H9 (cell line): ENCODE results near the gene DSG2. TPM values are rescaled to one million over a fixed set of nuclear protein-coding genes. Genes with fewer than 3 reads are reported as not detected.
"Not testable (repeated sequence)": the region's sequence is repeated elsewhere in the genome, so short reads cannot be mapped to it uniquely, and the experiment has no call there.

ENCODE experiments used
- DNase-seq: peaks from one replicate; pipeline ENCODE4 v3.0.0-alpha.2; 2017
- H2AFZ ChIP-seq: one replicate; pipeline ENCODE4 v1.6.1; 2013; ENCODE audit warnings: mild to moderate bottlenecking, low read length, control low read depth, moderate library complexity
- H2AK5ac ChIP-seq: 2 replicates; pipeline ENCODE4 v1.6.1; 2013; ENCODE audit warnings: low read length, control low read depth, mixed read lengths; ENCODE audit not compliant: insufficient read length
- H2BK120ac ChIP-seq: one replicate; pipeline ENCODE4 v1.6.1; 2013; ENCODE audit warnings: low read depth, mild to moderate bottlenecking, low read length, control low read depth, inconsistent platforms; ENCODE audit not compliant: poor library complexity, severe bottlenecking
- H2BK12ac ChIP-seq: 2 replicates; pipeline ENCODE4 v1.6.1; 2013; ENCODE audit warnings: low read length, control low read depth, mixed read lengths, low read depth; ENCODE audit not compliant: insufficient read length
- H2BK15ac ChIP-seq: 2 replicates; pipeline ENCODE4 v1.6.1; 2013; ENCODE audit warnings: low read depth, low read length, control low read depth
- H2BK20ac ChIP-seq: one replicate; pipeline ENCODE4 v1.6.1; 2013; ENCODE audit warnings: low read depth, mild to moderate bottlenecking, low read length, control low read depth, inconsistent platforms; ENCODE audit not compliant: poor library complexity, severe bottlenecking
- H2BK5ac ChIP-seq: 2 replicates; pipeline ENCODE4 v1.6.1; 2013; ENCODE audit warnings: low read length, control low read depth, mixed read lengths; ENCODE audit not compliant: insufficient read length
- H3K14ac ChIP-seq: 2 replicates; pipeline ENCODE4 v1.6.1; 2013; ENCODE audit warnings: low read length, control low read depth; ENCODE audit not compliant: insufficient read depth
- H3K18ac ChIP-seq: 2 replicates; pipeline ENCODE4 v1.6.1; 2013; ENCODE audit warnings: low read depth, mild to moderate bottlenecking, mixed read lengths, low read length, control low read depth; ENCODE audit not compliant: insufficient read length
- H3K23ac ChIP-seq: 2 replicates; pipeline ENCODE4 v1.6.1; 2013; ENCODE audit warnings: low read length, control low read depth, mixed read lengths, low read depth; ENCODE audit not compliant: insufficient read length
- H3K23me2 ChIP-seq: 2 replicates; pipeline ENCODE4 v1.6.1; 2013; ENCODE audit warnings: low read depth, mild to moderate bottlenecking, mixed read lengths, low read length, control low read depth; ENCODE audit not compliant: insufficient read length, poor library complexity, severe bottlenecking
- H3K27ac ChIP-seq: 2 replicates; pipeline ENCODE4 v1.5.1; 2013; ENCODE audit warnings: low read length, control low read depth, mixed read lengths, low read depth; ENCODE audit not compliant: insufficient read length
- H3K27me3 ChIP-seq: 2 replicates; pipeline ENCODE4 v1.6.1; 2013; ENCODE audit warnings: low read length, control low read depth, inconsistent platforms; ENCODE audit not compliant: insufficient read depth
- H3K4ac ChIP-seq: 2 replicates; pipeline ENCODE4 v1.6.1; 2013; ENCODE audit warnings: low read depth, mild to moderate bottlenecking, control low read depth, inconsistent platforms, low read length, moderate library complexity
- H3K4me1 ChIP-seq: 2 replicates; pipeline ENCODE4 v1.6.1; 2013; ENCODE audit warnings: low read length, control low read depth, inconsistent platforms; ENCODE audit not compliant: insufficient read depth
- H3K4me2 ChIP-seq: 2 replicates; pipeline ENCODE4 v1.6.1; 2013; ENCODE audit warnings: low read length, control low read depth, mixed read lengths; ENCODE audit not compliant: insufficient read length, insufficient read depth
- H3K56ac ChIP-seq: 2 replicates; pipeline ENCODE4 v1.6.1; 2013; ENCODE audit warnings: low read depth, mild to moderate bottlenecking, mixed read lengths, low read length, control low read depth; ENCODE audit not compliant: insufficient read length
- H3K79me1 ChIP-seq: 2 replicates; pipeline ENCODE4 v1.6.1; 2013; ENCODE audit warnings: low read depth, mild to moderate bottlenecking, moderate library complexity, low read length, control low read depth, inconsistent platforms; ENCODE audit not compliant: insufficient read depth, poor library complexity, severe bottlenecking
- H3K79me2 ChIP-seq: 2 replicates; pipeline ENCODE4 v1.6.1; 2013; ENCODE audit warnings: low read length, control low read depth, inconsistent platforms; ENCODE audit not compliant: insufficient read depth
- H3K9ac ChIP-seq: 2 replicates; pipeline ENCODE4 v1.6.1; 2013; ENCODE audit warnings: low read length, control low read depth, mixed read lengths; ENCODE audit not compliant: insufficient read length; ENCODE audit errors: extremely low read depth
- H3K9me3 ChIP-seq: one replicate; pipeline ENCODE4 v1.6.1; 2013; ENCODE audit warnings: low read depth, low read length, inconsistent platforms; ENCODE audit not compliant: control insufficient read depth
- H3T11ph ChIP-seq: one replicate; pipeline ENCODE4 v1.6.1; 2013; ENCODE audit warnings: mild to moderate bottlenecking, low read length, control low read depth, inconsistent platforms
- H4K20me1 ChIP-seq: one replicate; pipeline ENCODE4 v1.6.1; 2013; ENCODE audit not compliant: control insufficient read depth, insufficient read length, insufficient read depth
- H4K5ac ChIP-seq: 2 replicates; pipeline ENCODE4 v1.6.1; 2013; ENCODE audit warnings: low read depth, mild to moderate bottlenecking, mixed read lengths, low read length, control low read depth; ENCODE audit not compliant: insufficient read length
- H4K8ac ChIP-seq: replicated peaks from 2 replicates; pipeline ENCODE4 v1.6.1; 2013; ENCODE audit warnings: low read length, control low read depth, mixed read lengths, low read depth; ENCODE audit not compliant: insufficient read length
- H4K91ac ChIP-seq: 2 replicates; pipeline ENCODE4 v1.6.1; 2013; ENCODE audit warnings: low read depth, mild to moderate bottlenecking, moderate library complexity, mixed read lengths, low read length, control low read depth; ENCODE audit not compliant: insufficient read length
- H3K27ac Mint-ChIP-seq, 3 experiments: 2 replicates in 2 of 3; 3 replicates in 1 of 3; pipeline ENCODE4 v1.8.0; 2020 to 2021; ENCODE audit warnings: mixed read lengths in 3 of 3, mild to moderate bottlenecking in 1 of 3, moderate library complexity in 1 of 3
- H3K27me3 Mint-ChIP-seq: 2 replicates; pipeline ENCODE4 v1.8.0; 2021; ENCODE audit warnings: low read depth, mild to moderate bottlenecking, moderate library complexity, mixed read lengths
- H3K36me3 Mint-ChIP-seq, 3 experiments: 2 replicates in 2 of 3; 3 replicates in 1 of 3; pipeline ENCODE4 v1.8.0; 2020 to 2021; ENCODE audit warnings: low read depth in 3 of 3, mixed read lengths in 3 of 3; ENCODE audit not compliant: insufficient read depth in 1 of 3
- H3K4me1 Mint-ChIP-seq, 2 experiments: 2 replicates each; pipeline ENCODE4 v1.8.0; 2020; ENCODE audit warnings: mixed read lengths in 2 of 2
- H3K4me3 Mint-ChIP-seq, 2 experiments: 2 replicates in 1 of 2; 3 replicates in 1 of 2; pipeline ENCODE4 v1.8.0; 2020 to 2021; ENCODE audit warnings: mild to moderate bottlenecking in 2 of 2, mixed read lengths in 2 of 2, moderate library complexity in 1 of 2
- H3K9me3 Mint-ChIP-seq, 2 experiments: 2 replicates in 1 of 2; 3 replicates in 1 of 2; pipeline ENCODE4 v1.8.0; 2020; ENCODE audit warnings: mild to moderate bottlenecking in 2 of 2, mixed read lengths in 2 of 2, moderate library complexity in 1 of 2
- WGBS: extraction: QIAGEN DNeasy Blood & Tissue Kit; methylation state at CpG from one replicate; pipeline ENCODE4 v1.1.7; 2013; ENCODE audit warnings: missing lambda C conversion rate, low lambda C conversion rate, mixed read lengths; ENCODE audit not compliant: insufficient read length; ENCODE audit errors: extremely low coverage; 5-methylcytosine and 5-hydroxymethylcytosine counted together
- total RNA-seq: library from RNA; stranded (reverse); gene quantifications from 2 replicates; pipeline ENCODE4 v1.2.1, GENCODE V29; 2021
- TF ChIP-seq, protein P1 (sequence below): fragments of 200-600 bp; sonication (generic); conservative IDR thresholded peaks from 3 replicates; pipeline ENCODE4 v1.8.0; 2021; ENCODE audit warnings: antibody characterized with exemption, mild to moderate bottlenecking

The DSG2 gene
- total RNA-seq, 1 experiment from 2014 or later: 107 TPM

GRCh38 chr18:31493941-31494340 is 4.0 kb upstream of the DSG2 start:
- Histone ChIP-seq H3K4me1 (no peaks in the 10 kb centered on the region), H2BK120ac (no peak overlapping the region), H3K56ac (no peak overlapping the region), H2BK12ac (no peak overlapping the region), H4K8ac (no peak overlapping the region), H2BK20ac (no peak overlapping the region), H4K5ac (no peak overlapping the region), H3K23ac (no peak overlapping the region), H3K14ac (no peak overlapping the region), H3K4me2 (no peak overlapping the region), H3K9ac (no peak overlapping the region), H3K27me3 (no peaks in the 10 kb centered on the region), H2AFZ (no peak overlapping the region), H4K91ac (no peak overlapping the region), H3K23me2 (peaks cover 4% of the 10 kb centered on the region), H3K79me1 (no peaks in the 10 kb centered on the region), H2AK5ac (no peak overlapping the region), H3K9me3 (no peaks in the 10 kb centered on the region), H2BK5ac (no peak overlapping the region), H3K27ac (no peak overlapping the region), H3K79me2 (no peaks in the 10 kb centered on the region; the same call in 1 of the 2 replicates), H3K18ac (no peak overlapping the region), H4K20me1 (no peaks in the 10 kb centered on the region), H3T11ph (no peak overlapping the region), H2BK15ac (no peak overlapping the region), H3K4ac (no peak overlapping the region)
- Mint-ChIP-seq H3K27ac (no peak overlapping the region), H3K4me1 (peaks cover 9 to 10% of the 10 kb centered on the region in 2 experiments), H3K9me3 (peaks cover 0 to 1% of the 10 kb centered on the region in 2 experiments; a peak in 1 of 5 replicates), H3K36me3 (no peaks in the 10 kb centered on the region; a peak in 1 of 7 replicates), H3K4me3 (no peak overlapping the region), H3K27me3 (peaks cover 3% of the 10 kb centered on the region)
- no peak for DNase-seq
- TF ChIP-seq, protein P1, sequence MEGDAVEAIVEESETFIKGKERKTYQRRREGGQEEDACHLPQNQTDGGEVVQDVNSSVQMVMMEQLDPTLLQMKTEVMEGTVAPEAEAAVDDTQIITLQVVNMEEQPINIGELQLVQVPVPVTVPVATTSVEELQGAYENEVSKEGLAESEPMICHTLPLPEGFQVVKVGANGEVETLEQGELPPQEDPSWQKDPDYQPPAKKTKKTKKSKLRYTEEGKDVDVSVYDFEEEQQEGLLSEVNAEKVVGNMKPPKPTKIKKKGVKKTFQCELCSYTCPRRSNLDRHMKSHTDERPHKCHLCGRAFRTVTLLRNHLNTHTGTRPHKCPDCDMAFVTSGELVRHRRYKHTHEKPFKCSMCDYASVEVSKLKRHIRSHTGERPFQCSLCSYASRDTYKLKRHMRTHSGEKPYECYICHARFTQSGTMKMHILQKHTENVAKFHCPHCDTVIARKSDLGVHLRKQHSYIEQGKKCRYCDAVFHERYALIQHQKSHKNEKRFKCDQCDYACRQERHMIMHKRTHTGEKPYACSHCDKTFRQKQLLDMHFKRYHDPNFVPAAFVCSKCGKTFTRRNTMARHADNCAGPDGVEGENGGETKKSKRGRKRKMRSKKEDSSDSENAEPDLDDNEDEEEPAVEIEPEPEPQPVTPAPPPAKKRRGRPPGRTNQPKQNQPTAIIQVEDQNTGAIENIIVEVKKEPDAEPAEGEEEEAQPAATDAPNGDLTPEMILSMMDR: no peak

DNA sequence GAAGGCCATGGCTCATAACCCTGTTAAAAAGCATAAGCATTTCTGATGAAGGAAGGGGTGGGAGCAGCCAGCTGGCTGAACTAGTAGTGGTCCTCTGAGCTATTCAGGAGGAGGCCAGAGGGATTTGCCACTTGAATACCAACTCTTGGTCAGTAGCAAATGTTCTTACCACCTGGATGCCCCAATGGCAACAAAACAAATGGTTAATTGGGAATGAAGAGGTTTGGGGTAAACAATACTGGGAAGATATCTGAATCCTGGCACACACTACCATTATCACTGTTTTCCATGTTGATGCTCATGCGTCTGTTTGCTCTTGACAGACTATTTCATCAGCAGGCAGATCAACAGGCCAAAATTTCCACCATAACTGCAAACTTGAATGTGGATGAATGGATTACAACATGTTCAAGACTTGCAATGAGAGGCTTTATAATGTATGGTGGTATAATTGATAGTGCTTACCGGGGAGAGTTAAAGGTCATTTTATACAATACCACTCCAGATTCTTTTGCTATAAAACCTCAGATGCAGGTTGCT is 3.2 kb upstream of the DSG2 start:
- H2AFZ ChIP-seq, H3K14ac ChIP-seq, H3K79me1 ChIP-seq, H3K79me2 ChIP-seq, H3K4ac ChIP-seq, H3K23me2 ChIP-seq, H4K20me1 ChIP-seq, H3K9me3 Mint-ChIP-seq, H3K4me2 ChIP-seq, H3K36me3 Mint-ChIP-seq, H3K18ac ChIP-seq, H3K4me3 Mint-ChIP-seq, H2BK120ac ChIP-seq, H3K27me3 Mint-ChIP-seq, H2BK12ac ChIP-seq, H3T11ph ChIP-seq, DNase-seq, H3K27ac ChIP-seq, H2BK5ac ChIP-seq, H3K56ac ChIP-seq, H3K23ac ChIP-seq, H3K9ac ChIP-seq, H3K4me1 ChIP-seq, H3K27me3 ChIP-seq, H2AK5ac ChIP-seq, H3K9me3 ChIP-seq, H4K91ac ChIP-seq, H4K8ac ChIP-seq, H2BK20ac ChIP-seq, H2BK15ac ChIP-seq, H3K27ac Mint-ChIP-seq, H4K5ac ChIP-seq: not testable (repeated sequence)
- peaks cover 15 to 17% of the 10 kb centered on the region in 2 experiments for H3K4me1 Mint-ChIP-seq
- no CpG with 5 or more reads among the region's 2 CpGs for WGBS
